ENCODE data around the gene BRAF.
"Not testable (repeated sequence)": the region's sequence is repeated elsewhere in the genome, so short reads cannot be mapped to it uniquely, and the experiment has no call there.

BRAF gene

GRCh38 chr7:140673063-140673773 lies 251.5 kb downstream of the BRAF start:
- DNase-seq (ENCODE audit: low read depth, low spot score) = no peak
- peak overlapping the region; percentile 60 for H3K27ac ChIP-seq

DNA sequence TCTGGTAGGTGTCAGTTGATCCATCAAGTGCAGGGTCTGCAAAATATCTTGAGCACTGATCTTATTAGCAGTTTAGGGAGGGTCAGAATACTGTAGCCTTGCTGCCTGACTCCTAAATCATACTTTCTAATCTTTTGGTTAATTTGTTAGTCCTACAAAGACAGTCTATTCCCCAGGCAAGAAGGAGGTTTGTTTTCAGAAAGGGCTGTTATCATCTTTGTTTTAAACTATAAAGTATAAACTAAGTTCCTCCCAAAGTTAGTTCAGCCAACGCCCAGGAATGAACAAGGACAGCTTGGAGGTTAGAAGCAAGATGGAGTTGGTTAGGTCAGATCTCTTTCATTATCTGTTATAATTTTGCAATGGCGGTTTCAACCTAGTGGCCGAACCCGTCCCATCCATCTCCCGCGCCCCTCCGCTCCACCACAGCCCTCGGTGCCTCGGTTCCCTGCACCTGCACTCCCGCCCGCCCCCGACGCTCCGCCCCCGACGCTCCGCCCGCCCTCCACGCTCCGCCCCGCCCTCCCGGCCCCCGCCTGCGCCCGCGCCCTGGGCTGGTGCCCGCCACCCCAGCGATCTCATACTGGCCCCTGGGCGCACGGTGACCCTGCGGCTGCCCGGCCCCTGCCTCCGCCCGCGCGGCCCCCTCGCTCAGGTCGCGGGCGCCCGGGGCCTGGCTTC lies 252.2 kb downstream of the BRAF start, which contains the start of gene ADCK2:
Gene ADCK2, plus strand, starts transcription at position 564 of the 681 bp plus-strand sequence. CDS start 386 bp downstream, outside the sequence.
- peak within 1 kb of the TSS; percentile 60 for H3K27ac ChIP-seq
- no peak for DNase-seq (ENCODE audit: low read depth, low spot score)

- H3K27ac ChIP-seq = no peak overlapping the region
- no peak for DNase-seq (ENCODE audit: low read depth, low spot score)
These were observed 252.8 kb downstream of the BRAF start for GRCh38 chr7:140671966-140672365.

DNA sequence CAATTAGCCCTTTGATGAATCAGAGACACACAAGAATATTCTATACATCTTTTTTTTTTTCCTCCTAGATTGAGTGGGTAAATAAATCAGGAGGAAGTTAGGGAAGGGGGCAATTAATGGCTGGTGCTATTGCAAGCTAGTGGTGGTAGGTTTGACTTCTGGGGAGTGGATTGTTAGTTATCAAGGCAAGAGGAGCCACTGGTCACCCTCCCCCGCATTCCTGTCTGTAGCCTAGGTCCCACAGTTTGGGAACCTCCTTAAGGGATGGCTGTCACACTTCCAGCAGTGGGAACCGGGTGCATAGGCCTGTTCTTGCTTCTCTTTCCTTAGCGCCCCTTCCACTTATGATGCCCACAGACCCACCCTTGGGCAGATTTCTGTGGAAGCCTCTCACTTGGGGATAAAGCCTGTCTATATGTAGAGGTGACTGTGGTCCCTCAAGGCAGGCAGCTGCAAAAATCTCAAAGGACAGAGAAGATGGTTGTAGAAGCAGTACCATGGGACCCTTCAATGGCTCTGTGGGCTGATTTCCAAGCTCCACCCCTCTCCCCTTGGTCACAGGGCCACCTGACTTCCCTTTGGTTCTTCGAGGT lies 254.3 kb downstream of the BRAF start:
- no peak for DNase-seq (ENCODE audit: low read depth, low spot score)

DNA sequence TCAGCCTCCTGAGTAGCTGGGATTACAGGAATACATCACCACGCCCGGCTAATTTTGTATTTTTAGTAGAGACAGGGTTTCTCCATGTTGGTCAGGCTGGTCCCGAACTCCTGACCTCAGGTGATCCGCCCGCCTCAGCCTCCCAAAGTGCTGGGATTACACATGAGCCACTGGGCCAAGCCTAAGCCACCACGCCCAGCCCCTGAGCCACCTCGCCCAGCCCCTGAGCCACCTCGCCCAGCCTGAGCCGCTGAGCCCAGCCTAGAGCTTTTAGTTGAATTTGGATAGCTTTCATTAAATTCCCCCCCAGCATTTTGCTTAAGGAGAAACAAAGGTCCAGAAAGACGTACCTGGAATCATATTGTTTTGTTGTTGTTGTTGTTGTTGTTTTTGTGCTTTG lies 254.9 kb downstream of the BRAF start:
- not testable (repeated sequence) for DNase-seq (ENCODE audit: low read depth, low spot score); H3K27ac ChIP-seq

More for the DNA sequence above, 254.3 kb downstream of the BRAF start:
- no peak overlapping the region for H3K27ac ChIP-seq

- H3K27ac ChIP-seq = no peak overlapping the region
- DNase-seq (ENCODE audit: low read depth, low spot score) = no peak
These were observed 255.4 kb downstream of the BRAF start for GRCh38 chr7:140669352-140669751.

Measured in epithelial cell of prostate (primary cell).